K562 (cell line): Measurements from ENCODE around the gene B3GAT3. TPM values are rescaled to one million over a fixed set of nuclear protein-coding genes. Genes with fewer than 3 reads are reported as not detected.
A peak's percentile ranks its signal among the peaks of the same experiment; 100 is the strongest.

Experiments
- BRF2 ChIP-seq: IDR thresholded peaks from 3 replicates; pipeline ENCODE4 v1.6.1; 2011; ENCODE audit warnings: borderline replicate concordance, mild to moderate bottlenecking; ENCODE audit not compliant: insufficient read length, insufficient read depth
- CBFA2T3 ChIP-seq: fragments of 450-650 bp; IDR thresholded peaks from 2 replicates; pipeline ENCODE4 v1.6.1; 2017
- L3MBTL2 ChIP-seq: fragments of 450-650 bp; IDR thresholded peaks from 2 replicates; pipeline ENCODE4 v1.6.1; 2016; ENCODE audit warnings: mild to moderate bottlenecking, moderate library complexity
- MAFF ChIP-seq: IDR thresholded peaks from 2 replicates; pipeline ENCODE4 v1.6.1; 2012; ENCODE audit warnings: low read length, improper control_type of control experiment
- NFE2L1 ChIP-seq: fragments of 450-650 bp; IDR thresholded peaks from 2 replicates; pipeline ENCODE4 v1.6.1; 2016; ENCODE audit warnings: missing genetic modification characterization, low read depth, mild to moderate bottlenecking, missing compliant biosample characterization, moderate library complexity, borderline replicate concordance
- RAD51 ChIP-seq: fragments of 450-650 bp; IDR thresholded peaks from 2 replicates; pipeline ENCODE4 v1.7.1; 2016; ENCODE audit warnings: low read depth, mild to moderate bottlenecking, borderline replicate concordance
- RBM22 ChIP-seq: fragments of 200-400 bp; formaldehyde crosslinking; IDR thresholded peaks from 2 replicates; pipeline ENCODE4 v1.6.1; 2018; ENCODE audit warnings: low read length, low read depth; ENCODE audit not compliant: poor library complexity, severe bottlenecking
- RCOR1 ChIP-seq, 2 experiments: IDR thresholded peaks; 2 replicates each; pipeline ENCODE4 v1.6.1; 2012; ENCODE audit warnings: low read depth in 2 of 2, low read length in 2 of 2, borderline replicate concordance in 1 of 2, improper control_type of control experiment in 1 of 2
- SPI1 ChIP-seq: IDR thresholded peaks from 2 replicates; pipeline ENCODE4 v1.6.1; 2011; ENCODE audit warnings: low read depth, low read length, control low read depth, borderline replicate concordance
- THAP7 ChIP-seq: fragments of 250-450 bp; sonication (Bioruptor Pico); IDR thresholded peaks from 2 replicates; pipeline ENCODE4 v1.5.0; 2021
- ZBTB11 ChIP-seq, 3 experiments: fragments of 200-800 bp in 1 of 3; fragments of 250-450 bp in 1 of 3; fragments of 450-650 bp in 1 of 3; sonication (Bioruptor Pico) in 1 of 3; sonication (Bioruptor generic) in 1 of 3; formaldehyde crosslinking in 1 of 3; IDR thresholded peaks; 2 replicates each; pipeline versions ENCODE4 v1.6.1 to v1.8.0; 2016 to 2022; ENCODE audit warnings: mild to moderate bottlenecking in 2 of 3, missing genetic modification characterization in 2 of 3, missing compliant biosample characterization in 1 of 3, moderate library complexity in 1 of 3
- ZNF217 ChIP-seq: sonication (generic); formaldehyde crosslinking; IDR thresholded peaks from 2 replicates; pipeline ENCODE4 v1.8.0; 2022; ENCODE audit warnings: mild to moderate bottlenecking, missing genetic modification reagents
- ZNF232 ChIP-seq: sonication (generic); formaldehyde crosslinking; IDR thresholded peaks from 2 replicates; pipeline ENCODE4 v1.8.0; 2022; ENCODE audit warnings: mild to moderate bottlenecking, missing genetic modification reagents
- ZNF311 ChIP-seq: fragments of 250-450 bp; sonication (Bioruptor Pico); IDR thresholded peaks from 2 replicates; pipeline ENCODE4 v1.4.0; 2020; ENCODE audit warnings: mild to moderate bottlenecking, moderate library complexity
- ZNF41 ChIP-seq: fragments of 250-450 bp; sonication (Bioruptor Pico); conservative IDR thresholded peaks from 2 replicates; pipeline ENCODE4 v1.4.0; 2020; ENCODE audit warnings: mild to moderate bottlenecking
- ZNF644 ChIP-seq: fragments of 200-800 bp; sonication (Bioruptor generic); IDR thresholded peaks from 2 replicates; pipeline ENCODE4 v1.6.1; 2016; ENCODE audit warnings: low read depth, missing genetic modification characterization, missing compliant biosample characterization
- ZNF695 ChIP-seq: fragments of 450-650 bp; formaldehyde crosslinking; IDR thresholded peaks from 2 replicates; pipeline ENCODE4 v1.4.0; 2020; ENCODE audit warnings: mild to moderate bottlenecking, moderate library complexity
- ZNF766 ChIP-seq: fragments of 200-800 bp; sonication (Bioruptor generic); conservative IDR thresholded peaks from 2 replicates; pipeline ENCODE4 v1.6.1; 2016; ENCODE audit warnings: missing genetic modification characterization, missing compliant biosample characterization
- ZSCAN29 ChIP-seq: fragments of 450-650 bp; IDR thresholded peaks from 2 replicates; pipeline ENCODE4 v1.6.1; 2017
- polyA plus RNA-seq, 8 experiments: library from polyadenylated mRNA; depleted of rRNA in 4 of 8; stranded (reverse) in 5 of 8; unstranded in 3 of 8; fragments of >200 nt; fragmentation: Nextera tagmentation in 2 of 8; fragmentation: Illumina TruSeq in 1 of 8; extraction: Ambion mirVana in 2 of 8; extraction: Trizol in 1 of 8; gene quantifications; 2 replicates each; pipeline versions ENCODE4 v1.2.1 to v1.2.3, GENCODE V29; 2011 to 2014; ENCODE audit warnings: inconsistent platforms in 1 of 8, missing spikeins in 1 of 8
- total RNA-seq, 7 experiments: library from RNA; depleted of rRNA in 6 of 7; stranded (reverse); fragments of >200 nt in 6 of 7; fragmentation: Illumina TruSeq in 2 of 7; extraction: Trizol in 2 of 7; gene quantifications; 2 replicates each; pipeline versions ENCODE4 v1.2.1 to v1.2.3, GENCODE V29; 2011 to 2021; ENCODE audit warnings: low replicate concordance in 1 of 7

Gene B3GAT3
- total and polyA plus RNA-seq, 9 of the 15 experiments (the other 6 are each of a cell fraction or from before 2014, with no cell fraction given): 0.30 to 64.0 (median 21.4) TPM

GRCh38 chr11:62592146-62592815 lies 29.5 kb downstream of the B3GAT3 start (continued):
- peak; percentile 11; the same call in 1 of the 2 replicates for TF ChIP-seq THAP7 (CRISPR knock-in tag)
- TF ChIP-seq RAD51: no peak
- no peak for TF ChIP-seq ZNF41 (CRISPR knock-in tag)
- no peak for TF ChIP-seq MAFF
- no peak for TF ChIP-seq NFE2L1
- TF ChIP-seq L3MBTL2: no peak
- TF ChIP-seq RCOR1 (IDR thresholded peaks at IDR 0.05; ENCODE audit: borderline replicate concordance in 1 of 2, low read depth in 2 of 2, low read length in 2 of 2): no peak
- no peak for TF ChIP-seq ZBTB11 (CRISPR knock-in tag; IDR thresholded peaks at IDR 0.05)
- TF ChIP-seq ZNF232 (CRISPR knock-in tag): no peak
- no peak for TF ChIP-seq ZNF695
- no peak for TF ChIP-seq ZNF311 (CRISPR knock-in tag)
- TF ChIP-seq ZNF644: no peak
- no peak for TF ChIP-seq ZNF766 (CRISPR knock-in tag)
- TF ChIP-seq RBM22: no peak
- peak; percentile 69 for TF ChIP-seq CBFA2T3
- TF ChIP-seq ZNF217 (CRISPR knock-in tag): no peak
- TF ChIP-seq SPI1: no peak
- TF ChIP-seq BRF2: no peak
- TF ChIP-seq ZSCAN29: no peak
